ENCODE measurements around the gene ATG12.

DNA sequence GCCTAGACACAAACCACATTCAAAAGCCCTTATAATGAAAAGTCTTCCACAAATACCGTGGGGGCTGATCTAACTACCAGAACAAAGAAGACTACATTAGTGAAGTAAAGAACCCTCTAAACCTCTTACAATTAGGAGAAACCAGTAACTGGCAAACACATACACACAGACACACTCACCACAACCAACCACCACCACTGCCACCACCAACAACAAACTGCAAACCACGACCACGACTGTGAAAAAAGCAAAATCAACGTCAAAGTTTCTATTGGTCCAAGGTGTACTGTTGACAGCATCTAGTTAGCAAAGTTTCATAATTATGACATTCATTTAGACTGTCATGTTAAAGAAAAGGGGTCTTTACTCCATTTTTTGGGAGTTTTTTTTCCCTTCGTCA, 27.6 kb downstream of the ATG12 start:
- TF ChIP-seq, protein P1, sequence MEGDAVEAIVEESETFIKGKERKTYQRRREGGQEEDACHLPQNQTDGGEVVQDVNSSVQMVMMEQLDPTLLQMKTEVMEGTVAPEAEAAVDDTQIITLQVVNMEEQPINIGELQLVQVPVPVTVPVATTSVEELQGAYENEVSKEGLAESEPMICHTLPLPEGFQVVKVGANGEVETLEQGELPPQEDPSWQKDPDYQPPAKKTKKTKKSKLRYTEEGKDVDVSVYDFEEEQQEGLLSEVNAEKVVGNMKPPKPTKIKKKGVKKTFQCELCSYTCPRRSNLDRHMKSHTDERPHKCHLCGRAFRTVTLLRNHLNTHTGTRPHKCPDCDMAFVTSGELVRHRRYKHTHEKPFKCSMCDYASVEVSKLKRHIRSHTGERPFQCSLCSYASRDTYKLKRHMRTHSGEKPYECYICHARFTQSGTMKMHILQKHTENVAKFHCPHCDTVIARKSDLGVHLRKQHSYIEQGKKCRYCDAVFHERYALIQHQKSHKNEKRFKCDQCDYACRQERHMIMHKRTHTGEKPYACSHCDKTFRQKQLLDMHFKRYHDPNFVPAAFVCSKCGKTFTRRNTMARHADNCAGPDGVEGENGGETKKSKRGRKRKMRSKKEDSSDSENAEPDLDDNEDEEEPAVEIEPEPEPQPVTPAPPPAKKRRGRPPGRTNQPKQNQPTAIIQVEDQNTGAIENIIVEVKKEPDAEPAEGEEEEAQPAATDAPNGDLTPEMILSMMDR (conservative IDR thresholded peaks at IDR 0.05) = no peak
- TF ChIP-seq ZFX (IDR thresholded peaks at IDR 0.05) = no peak

Measured in C4-2B (cell line).